GM21619 (cell line): ENCODE results near the gene ANKRD55.
"Not testable (repeated sequence)": the region's sequence is repeated elsewhere in the genome, so short reads cannot be mapped to it uniquely, and the experiment has no call there.

ENCODE experiments used
- ATAC-seq: cut with Tn5 transposase; IDR thresholded peaks from one replicate; pipeline ENCODE4 v1.9.1; 2021; ENCODE audit not compliant: unreplicated experiment

Gene ANKRD55

GRCh38 chr5:56233230-56233629 lies at the start of gene ANKRD55:
ANKRD55 (minus strand) TSS chr5:56233330; CDS start chr5:56232913, 417 bp downstream.
- ATAC-seq, result no peak

- no peak for ATAC-seq
Measured at GRCh38 chr5:56282216-56282615, 49.1 kb upstream of the ANKRD55 start.

- no peak for ATAC-seq
Measured at GRCh38 chr5:56281489-56282165, 48.5 kb upstream of the ANKRD55 start.

- ATAC-seq, result no peak
Measured at GRCh38 chr5:56279979-56280378, 46.8 kb upstream of the ANKRD55 start.

GRCh38 chr5:56279291-56279690 lies 46.2 kb upstream of the ANKRD55 start:
- ATAC-seq, result no peak

- ATAC-seq, result no peak
Measured at GRCh38 chr5:56278335-56278753, 45.2 kb upstream of the ANKRD55 start.

GRCh38 chr5:56277573-56277972 lies 44.4 kb upstream of the ANKRD55 start:
- ATAC-seq, result no peak

- no peak for ATAC-seq
Measured at GRCh38 chr5:56273376-56273955, 40.3 kb upstream of the ANKRD55 start.

- ATAC-seq, result no peak
Measured at GRCh38 chr5:56272765-56273164, 39.6 kb upstream of the ANKRD55 start.

- peak; percentile 79 for ATAC-seq
Measured at GRCh38 chr5:56270568-56271392, 37.6 kb upstream of the ANKRD55 start.

GRCh38 chr5:56270058-56270457 lies 36.9 kb upstream of the ANKRD55 start:
- peak; percentile 29 for ATAC-seq

- ATAC-seq, result peak; percentile 49
Measured at GRCh38 chr5:56269216-56269927, 36.2 kb upstream of the ANKRD55 start.

GRCh38 chr5:56268707-56269106 lies 35.6 kb upstream of the ANKRD55 start:
- ATAC-seq, result not testable (repeated sequence)

- ATAC-seq, result no peak
Measured at GRCh38 chr5:56267856-56268255, 34.7 kb upstream of the ANKRD55 start.

GRCh38 chr5:56264417-56265025 lies 31.4 kb upstream of the ANKRD55 start:
- no peak for ATAC-seq

- ATAC-seq, result no peak
Measured at GRCh38 chr5:56262279-56262678, 29.1 kb upstream of the ANKRD55 start.

- peak; percentile 62 for ATAC-seq
Measured at GRCh38 chr5:56259002-56259511, 25.9 kb upstream of the ANKRD55 start.

GRCh38 chr5:56257763-56258529 lies 24.8 kb upstream of the ANKRD55 start:
- not testable (repeated sequence) for ATAC-seq

GRCh38 chr5:56257010-56257409 lies 23.9 kb upstream of the ANKRD55 start:
- no peak for ATAC-seq

GRCh38 chr5:56255502-56255901 lies 22.4 kb upstream of the ANKRD55 start:
- ATAC-seq, result no peak
